Activated naive CD4-positive, alpha-beta T cell treated with anti-CD3 and anti-CD28 coated beads for 36 hours (primary cell): ENCODE results near the gene RAB3IL1. TPM values are rescaled to one million over a fixed set of nuclear protein-coding genes. Genes with fewer than 3 reads are reported as not detected.

ENCODE experiments used
- CTCF ChIA-PET: fragments of 350-600 bp; sonication (Branson Sonifier 250); formaldehyde crosslinking; loops from one replicate; lab custom pipeline; 2021; ENCODE audit warnings: antibody characterized with exemption; lab: Charles Lee
- DNase-seq: peaks from one replicate; pipeline ENCODE4 v3.0.0-alpha.2; 2020
- H3K27ac Mint-ChIP-seq: one replicate; pipeline ENCODE4 v1.8.0; 2021; ENCODE audit warnings: mild to moderate bottlenecking, mixed read lengths
- H3K27me3 Mint-ChIP-seq: one replicate; pipeline ENCODE4 v1.8.0; 2021; ENCODE audit warnings: low read depth, mixed read lengths
- H3K36me3 Mint-ChIP-seq: one replicate; pipeline ENCODE4 v1.8.0; 2021; ENCODE audit warnings: low read depth, mixed read lengths
- H3K4me1 Mint-ChIP-seq: one replicate; pipeline ENCODE4 v1.8.0; 2021; ENCODE audit warnings: low read depth, mixed read lengths
- H3K4me3 Mint-ChIP-seq: one replicate; pipeline ENCODE4 v1.8.0; 2021; ENCODE audit warnings: mild to moderate bottlenecking, moderate library complexity, mixed read lengths
- H3K9me3 Mint-ChIP-seq: one replicate; pipeline ENCODE4 v1.8.0; 2021; ENCODE audit warnings: mixed read lengths
- intact Hi-C: fragments of 100-400 bp; cut with micrococcal nuclease; formaldehyde crosslinking; loops from one replicate; pipeline ENCODE4 v1.15.1; 2023
- microRNA-seq: library from miRNA; unstranded; fragments of <30 nt; microRNA quantifications from one replicate; pipeline ENCODE4 v1.2.0, GENCODE V29; 2022; ENCODE audit warnings: borderline microRNAs expressed, borderline replicate concordance
- total RNA-seq, 2 experiments: library from RNA; stranded (reverse); gene quantifications; one replicate each; pipeline ENCODE4 v1.2.3, GENCODE V29; 2021

RAB3IL1 gene
- total RNA-seq, 2 experiments from 2014 or later: 0.52 to 0.74 TPM

- DNase-seq: no peak
- CTCF ChIA-PET: no interaction called here
- no peaks in the 10 kb centered on the region for H3K27me3 Mint-ChIP-seq
- H3K36me3 Mint-ChIP-seq: no peaks in the 10 kb centered on the region
- intact Hi-C loops: no loop called here
- H3K27ac Mint-ChIP-seq: no peak overlapping the region
- H3K4me1 Mint-ChIP-seq: no peaks in the 10 kb centered on the region
- H3K4me3 Mint-ChIP-seq: no peak overlapping the region
- no peaks in the 10 kb centered on the region for H3K9me3 Mint-ChIP-seq
Observed at GRCh38 chr11:61851900-61852295, 65.5 kb downstream of the RAB3IL1 start.

GRCh38 chr11:61851113-61851899, 66.1 kb downstream of the RAB3IL1 start:
- intact Hi-C loops: no loop called here
- CTCF ChIA-PET: no interaction called here
- H3K27ac Mint-ChIP-seq: no peak overlapping the region
- H3K36me3 Mint-ChIP-seq: no peaks in the 10 kb centered on the region
- H3K4me3 Mint-ChIP-seq: no peak overlapping the region
- H3K27me3 Mint-ChIP-seq: no peaks in the 10 kb centered on the region
- H3K4me1 Mint-ChIP-seq: no peaks in the 10 kb centered on the region
- no peak for DNase-seq
- no peaks in the 10 kb centered on the region for H3K9me3 Mint-ChIP-seq

- H3K36me3 Mint-ChIP-seq: no peaks in the 10 kb centered on the region
- no peak overlapping the region for H3K4me3 Mint-ChIP-seq
- DNase-seq: no peak
- H3K4me1 Mint-ChIP-seq: no peaks in the 10 kb centered on the region
- H3K27ac Mint-ChIP-seq: no peak overlapping the region
- CTCF ChIA-PET: no interaction called here
- H3K9me3 Mint-ChIP-seq: no peaks in the 10 kb centered on the region
- H3K27me3 Mint-ChIP-seq: no peaks in the 10 kb centered on the region
- intact Hi-C loops: no loop called here
Observed at GRCh38 chr11:61850687-61851086, 66.7 kb downstream of the RAB3IL1 start.

- Mint-ChIP-seq H3K4me1 (no peaks in the 10 kb centered on the region), H3K9me3 (no peaks in the 10 kb centered on the region), H3K36me3 (no peaks in the 10 kb centered on the region), H3K27me3 (no peaks in the 10 kb centered on the region), H3K27ac (no peak overlapping the region), H3K4me3 (no peak overlapping the region)
- CTCF ChIA-PET: interaction anchor here (0.6 to 1.0 kb wide), 2 partner anchors 50 to 575 kb away, joined by 4 to 5 read pairs; no protein-coding TSS in a partner anchor
- no peak for DNase-seq
- intact Hi-C loops: no loop called here
Observed at GRCh38 chr11:61848631-61849030, 68.7 kb downstream of the RAB3IL1 start.

GRCh38 chr11:61847914-61848581, 69.3 kb downstream of the RAB3IL1 start:
- no peaks in the 10 kb centered on the region for H3K9me3 Mint-ChIP-seq
- no peak overlapping the region for H3K4me3 Mint-ChIP-seq
- H3K27me3 Mint-ChIP-seq: no peaks in the 10 kb centered on the region
- H3K36me3 Mint-ChIP-seq: peaks cover 1% of the 10 kb centered on the region
- DNase-seq: no peak
- no peaks in the 10 kb centered on the region for H3K4me1 Mint-ChIP-seq
- intact Hi-C loops: no loop called here
- CTCF ChIA-PET: interaction anchor here (0.6 to 1.0 kb wide), 2 partner anchors 51 to 576 kb away, joined by 4 to 5 read pairs; no protein-coding TSS in a partner anchor
- no peak overlapping the region for H3K27ac Mint-ChIP-seq

Small RNA genes lying within 50 kb of the gene (microRNA-seq; reads per million reads assigned to microRNA genes)
- gene MIR6746: 2.7 reads per million

Other genes with a start within 250 kb of the RAB3IL1 start
- gene DAGLA, start 237.2 kb downstream of the RAB3IL1 start, total RNA-seq: under 1 TPM; 0.02 to 0.07 TPM
- gene MYRF, start 164.9 kb downstream of the RAB3IL1 start, total RNA-seq: under 1 TPM; 0.27 to 0.48 TPM
- gene TMEM258, start 125.0 kb downstream of the RAB3IL1 start, total RNA-seq: 100 to 1,000 TPM; 166 to 167 TPM
- 10 to 100 TPM; 74.7 to 75.9 TPM for gene FEN1, start 124.7 kb downstream of the RAB3IL1 start, total RNA-seq
- gene FADS1, start 100.6 kb downstream of the RAB3IL1 start, total RNA-seq: 10 to 100 TPM; 12.1 to 12.8 TPM
- 10 to 100 TPM; 32.1 to 34.1 TPM for gene FADS2, start 89.3 kb downstream of the RAB3IL1 start, total RNA-seq
- 1 to 10 TPM; 4.2 to 4.3 TPM for gene FADS3, start 26.0 kb downstream of the RAB3IL1 start, total RNA-seq
- gene BEST1, start 32.8 kb upstream of the RAB3IL1 start, total RNA-seq: under 1 TPM; 0.45 to 0.49 TPM
- 1,000 to 10,000 TPM; 1,302 to 1,352 TPM for gene FTH1, start 50.1 kb upstream of the RAB3IL1 start, total RNA-seq
- gene INCENP, start 206.4 kb upstream of the RAB3IL1 start, total RNA-seq: 100 to 1,000 TPM; 156 to 161 TPM